NCI-H2196 (cell line): ENCODE data around the gene ALDH1A3.

Experiments used
- DNase-seq: peaks from one replicate; lab custom pipeline; 2025; ENCODE audit not compliant: unreplicated experiment; lab: John Stamatoyannopoulos, UW

The ALDH1A3 gene

GRCh38 chr15:100947760-100948429 lies 68.3 kb downstream of the ALDH1A3 start:
- no peak for DNase-seq

GRCh38 chr15:100948430-100948762 lies 68.8 kb downstream of the ALDH1A3 start:
- DNase-seq: no peak

- DNase-seq: no peak
Observed at GRCh38 chr15:100949691-100950090, 70.1 kb downstream of the ALDH1A3 start.

GRCh38 chr15:100951965-100952364 lies 72.3 kb downstream of the ALDH1A3 start:
- DNase-seq: no peak

- DNase-seq: no peak
Observed at GRCh38 chr15:100952566-100952965, 72.9 kb downstream of the ALDH1A3 start.

GRCh38 chr15:100958326-100959065 lies 78.9 kb downstream of the ALDH1A3 start:
- no peak for DNase-seq

- no peak for DNase-seq
Observed at GRCh38 chr15:100959066-100960050, 79.7 kb downstream of the ALDH1A3 start.
